ENCODE data around the gene OR1F1.
"Not testable (repeated sequence)": the region's sequence is repeated elsewhere in the genome, so short reads cannot be mapped to it uniquely, and the experiment has no call there.

Gene OR1F1

DNA sequence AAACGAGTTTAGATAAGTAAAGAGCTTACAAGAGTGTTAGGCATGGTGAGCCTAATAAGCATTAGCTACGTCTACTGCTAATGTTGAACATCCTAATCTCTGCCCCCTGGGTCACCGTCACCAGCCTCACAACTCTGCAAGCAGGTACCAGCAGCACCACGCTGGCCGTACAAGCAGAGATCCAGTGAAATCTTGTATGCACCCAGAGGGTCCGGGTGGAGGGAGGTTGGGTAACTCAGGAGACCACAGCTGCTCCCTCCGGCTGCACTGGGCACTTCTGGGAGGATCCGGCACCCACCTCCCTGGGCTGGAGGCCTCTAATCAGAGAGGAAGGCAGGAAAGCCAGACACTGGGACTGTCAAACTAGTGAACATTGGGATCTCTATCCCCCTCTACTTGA is 8.4 kb upstream of the OR1F1 start:
- ATAC-seq = no peak
- TF ChIP-seq, protein P1, sequence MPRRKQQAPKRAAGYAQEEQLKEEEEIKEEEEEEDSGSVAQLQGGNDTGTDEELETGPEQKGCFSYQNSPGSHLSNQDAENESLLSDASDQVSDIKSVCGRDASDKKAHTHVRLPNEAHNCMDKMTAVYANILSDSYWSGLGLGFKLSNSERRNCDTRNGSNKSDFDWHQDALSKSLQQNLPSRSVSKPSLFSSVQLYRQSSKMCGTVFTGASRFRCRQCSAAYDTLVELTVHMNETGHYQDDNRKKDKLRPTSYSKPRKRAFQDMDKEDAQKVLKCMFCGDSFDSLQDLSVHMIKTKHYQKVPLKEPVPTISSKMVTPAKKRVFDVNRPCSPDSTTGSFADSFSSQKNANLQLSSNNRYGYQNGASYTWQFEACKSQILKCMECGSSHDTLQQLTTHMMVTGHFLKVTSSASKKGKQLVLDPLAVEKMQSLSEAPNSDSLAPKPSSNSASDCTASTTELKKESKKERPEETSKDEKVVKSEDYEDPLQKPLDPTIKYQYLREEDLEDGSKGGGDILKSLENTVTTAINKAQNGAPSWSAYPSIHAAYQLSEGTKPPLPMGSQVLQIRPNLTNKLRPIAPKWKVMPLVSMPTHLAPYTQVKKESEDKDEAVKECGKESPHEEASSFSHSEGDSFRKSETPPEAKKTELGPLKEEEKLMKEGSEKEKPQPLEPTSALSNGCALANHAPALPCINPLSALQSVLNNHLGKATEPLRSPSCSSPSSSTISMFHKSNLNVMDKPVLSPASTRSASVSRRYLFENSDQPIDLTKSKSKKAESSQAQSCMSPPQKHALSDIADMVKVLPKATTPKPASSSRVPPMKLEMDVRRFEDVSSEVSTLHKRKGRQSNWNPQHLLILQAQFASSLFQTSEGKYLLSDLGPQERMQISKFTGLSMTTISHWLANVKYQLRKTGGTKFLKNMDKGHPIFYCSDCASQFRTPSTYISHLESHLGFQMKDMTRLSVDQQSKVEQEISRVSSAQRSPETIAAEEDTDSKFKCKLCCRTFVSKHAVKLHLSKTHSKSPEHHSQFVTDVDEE (CRISPR knock-in tag; IDR thresholded peaks at IDR 0.05) = no peak
- TF ChIP-seq, protein P2, sequence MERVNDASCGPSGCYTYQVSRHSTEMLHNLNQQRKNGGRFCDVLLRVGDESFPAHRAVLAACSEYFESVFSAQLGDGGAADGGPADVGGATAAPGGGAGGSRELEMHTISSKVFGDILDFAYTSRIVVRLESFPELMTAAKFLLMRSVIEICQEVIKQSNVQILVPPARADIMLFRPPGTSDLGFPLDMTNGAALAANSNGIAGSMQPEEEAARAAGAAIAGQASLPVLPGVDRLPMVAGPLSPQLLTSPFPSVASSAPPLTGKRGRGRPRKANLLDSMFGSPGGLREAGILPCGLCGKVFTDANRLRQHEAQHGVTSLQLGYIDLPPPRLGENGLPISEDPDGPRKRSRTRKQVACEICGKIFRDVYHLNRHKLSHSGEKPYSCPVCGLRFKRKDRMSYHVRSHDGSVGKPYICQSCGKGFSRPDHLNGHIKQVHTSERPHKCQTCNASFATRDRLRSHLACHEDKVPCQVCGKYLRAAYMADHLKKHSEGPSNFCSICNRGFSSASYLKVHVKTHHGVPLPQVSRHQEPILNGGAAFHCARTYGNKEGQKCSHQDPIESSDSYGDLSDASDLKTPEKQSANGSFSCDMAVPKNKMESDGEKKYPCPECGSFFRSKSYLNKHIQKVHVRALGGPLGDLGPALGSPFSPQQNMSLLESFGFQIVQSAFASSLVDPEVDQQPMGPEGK (CRISPR knock-in tag; IDR thresholded peaks at IDR 0.05; ENCODE audit: borderline replicate concordance) = no peak
- TF ChIP-seq BACH2 (CRISPR knock-in tag; IDR thresholded peaks at IDR 0.05; ENCODE audit: borderline replicate concordance) (no peak), ZNF70 (CRISPR knock-in tag; IDR thresholded peaks at IDR 0.05) (no peak), SNAI2 (CRISPR knock-in tag; IDR thresholded peaks at IDR 0.05) (no peak), ZNF8 (CRISPR knock-in tag; IDR thresholded peaks at IDR 0.05) (no peak), ZFP30 (CRISPR knock-in tag; IDR thresholded peaks at IDR 0.05) (no peak), OSR1 (CRISPR knock-in tag; IDR thresholded peaks at IDR 0.05) (no peak), ARNTL (CRISPR knock-in tag; IDR thresholded peaks at IDR 0.05; ENCODE audit: borderline replicate concordance, low read depth) (no peak), ISL1 (CRISPR knock-in tag; IDR thresholded peaks at IDR 0.05) (no peak), CSDC2 (CRISPR knock-in tag; IDR thresholded peaks at IDR 0.05) (no peak), ESRRG (CRISPR knock-in tag; IDR thresholded peaks at IDR 0.05) (no peak), ZNF565 (CRISPR knock-in tag; conservative IDR thresholded peaks at IDR 0.05; ENCODE audit: low read depth) (no peak)
- TF ChIP-seq, protein P3, sequence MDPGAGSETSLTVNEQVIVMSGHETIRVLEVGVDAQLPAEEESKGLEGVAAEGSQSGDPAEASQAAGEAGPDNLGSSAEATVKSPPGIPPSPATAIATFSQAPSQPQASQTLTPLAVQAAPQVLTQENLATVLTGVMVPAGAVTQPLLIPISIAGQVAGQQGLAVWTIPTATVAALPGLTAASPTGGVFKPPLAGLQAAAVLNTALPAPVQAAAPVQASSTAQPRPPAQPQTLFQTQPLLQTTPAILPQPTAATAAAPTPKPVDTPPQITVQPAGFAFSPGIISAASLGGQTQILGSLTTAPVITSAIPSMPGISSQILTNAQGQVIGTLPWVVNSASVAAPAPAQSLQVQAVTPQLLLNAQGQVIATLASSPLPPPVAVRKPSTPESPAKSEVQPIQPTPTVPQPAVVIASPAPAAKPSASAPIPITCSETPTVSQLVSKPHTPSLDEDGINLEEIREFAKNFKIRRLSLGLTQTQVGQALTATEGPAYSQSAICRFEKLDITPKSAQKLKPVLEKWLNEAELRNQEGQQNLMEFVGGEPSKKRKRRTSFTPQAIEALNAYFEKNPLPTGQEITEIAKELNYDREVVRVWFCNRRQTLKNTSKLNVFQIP (CRISPR knock-in tag; IDR thresholded peaks at IDR 0.05; ENCODE audit: borderline replicate concordance, low read depth) = no peak
- TF ChIP-seq, protein P4, sequence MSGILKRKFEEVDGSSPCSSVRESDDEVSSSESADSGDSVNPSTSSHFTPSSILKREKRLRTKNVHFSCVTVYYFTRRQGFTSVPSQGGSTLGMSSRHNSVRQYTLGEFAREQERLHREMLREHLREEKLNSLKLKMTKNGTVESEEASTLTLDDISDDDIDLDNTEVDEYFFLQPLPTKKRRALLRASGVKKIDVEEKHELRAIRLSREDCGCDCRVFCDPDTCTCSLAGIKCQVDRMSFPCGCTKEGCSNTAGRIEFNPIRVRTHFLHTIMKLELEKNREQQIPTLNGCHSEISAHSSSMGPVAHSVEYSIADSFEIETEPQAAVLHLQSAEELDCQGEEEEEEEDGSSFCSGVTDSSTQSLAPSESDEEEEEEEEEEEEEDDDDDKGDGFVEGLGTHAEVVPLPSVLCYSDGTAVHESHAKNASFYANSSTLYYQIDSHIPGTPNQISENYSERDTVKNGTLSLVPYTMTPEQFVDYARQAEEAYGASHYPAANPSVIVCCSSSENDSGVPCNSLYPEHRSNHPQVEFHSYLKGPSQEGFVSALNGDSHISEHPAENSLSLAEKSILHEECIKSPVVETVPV (CRISPR knock-in tag; IDR thresholded peaks at IDR 0.05) = no peak
- TF ChIP-seq, protein P5, sequence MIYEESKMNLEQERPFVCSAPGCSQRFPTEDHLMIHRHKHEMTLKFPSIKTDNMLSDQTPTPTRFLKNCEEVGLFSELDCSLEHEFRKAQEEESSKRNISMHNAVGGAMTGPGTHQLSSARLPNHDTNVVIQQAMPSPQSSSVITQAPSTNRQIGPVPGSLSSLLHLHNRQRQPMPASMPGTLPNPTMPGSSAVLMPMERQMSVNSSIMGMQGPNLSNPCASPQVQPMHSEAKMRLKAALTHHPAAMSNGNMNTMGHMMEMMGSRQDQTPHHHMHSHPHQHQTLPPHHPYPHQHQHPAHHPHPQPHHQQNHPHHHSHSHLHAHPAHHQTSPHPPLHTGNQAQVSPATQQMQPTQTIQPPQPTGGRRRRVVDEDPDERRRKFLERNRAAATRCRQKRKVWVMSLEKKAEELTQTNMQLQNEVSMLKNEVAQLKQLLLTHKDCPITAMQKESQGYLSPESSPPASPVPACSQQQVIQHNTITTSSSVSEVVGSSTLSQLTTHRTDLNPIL (CRISPR knock-in tag; IDR thresholded peaks at IDR 0.05; ENCODE audit: low read depth) = no peak

DNA sequence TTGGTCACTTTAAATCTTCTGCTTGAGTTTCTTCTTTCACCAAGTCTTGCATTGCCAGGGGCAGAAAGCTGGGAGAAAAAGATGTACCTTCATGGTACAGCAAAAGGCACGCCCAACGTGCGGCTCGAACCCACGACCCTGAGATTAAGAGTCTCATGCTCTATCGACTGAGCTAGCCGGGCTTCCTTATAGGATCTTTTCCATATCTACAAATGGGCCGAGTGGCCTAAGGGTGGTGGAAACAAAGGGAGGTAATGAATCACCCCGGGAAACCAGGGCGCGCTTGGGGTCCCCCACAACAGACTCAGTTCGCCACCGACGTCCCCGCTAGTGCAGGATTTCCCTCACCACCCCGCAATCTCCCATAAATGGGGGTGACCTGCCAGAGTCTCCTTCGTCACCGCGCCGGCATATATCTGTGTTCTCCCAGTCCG is 7.5 kb upstream of the OR1F1 start:
- ATAC-seq = no peak
- TF ChIP-seq, protein P3 (CRISPR knock-in tag; IDR thresholded peaks at IDR 0.05; ENCODE audit: borderline replicate concordance, low read depth) = no peak
- no peak for TF ChIP-seq BACH2 (CRISPR knock-in tag; IDR thresholded peaks at IDR 0.05; ENCODE audit: borderline replicate concordance)
- TF ChIP-seq PPARA (CRISPR knock-in tag; IDR thresholded peaks at IDR 0.05; ENCODE audit: borderline replicate concordance) = no peak
- no peak for TF ChIP-seq ZFP30 (CRISPR knock-in tag; IDR thresholded peaks at IDR 0.05)
- TF ChIP-seq ZNF70 (CRISPR knock-in tag; IDR thresholded peaks at IDR 0.05) = no peak
- no peak for TF ChIP-seq SNAI2 (CRISPR knock-in tag; IDR thresholded peaks at IDR 0.05)
- no peak for TF ChIP-seq ESRRG (CRISPR knock-in tag; IDR thresholded peaks at IDR 0.05)
- TF ChIP-seq, protein P4 (CRISPR knock-in tag; IDR thresholded peaks at IDR 0.05) = no peak
- TF ChIP-seq, protein P5 (CRISPR knock-in tag; IDR thresholded peaks at IDR 0.05; ENCODE audit: low read depth) = no peak
- no peak for TF ChIP-seq ISL1 (CRISPR knock-in tag; IDR thresholded peaks at IDR 0.05)

DNA sequence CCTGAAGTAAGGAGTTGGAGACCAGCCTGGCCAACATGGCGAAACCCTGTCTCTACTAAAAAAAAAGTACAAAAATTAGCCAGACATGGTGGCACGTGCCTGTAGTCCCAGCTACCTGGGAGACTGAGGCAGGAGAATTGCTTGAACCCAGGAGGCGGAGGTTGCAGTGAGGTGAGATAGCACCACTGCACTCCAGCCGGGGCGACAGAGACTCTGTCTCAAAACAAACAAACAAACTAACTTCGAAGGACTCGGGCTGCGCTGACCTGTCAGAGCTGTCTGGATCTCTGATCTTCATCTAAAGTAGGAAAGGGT is 5.8 kb upstream of the OR1F1 start:
- ATAC-seq = not testable (repeated sequence)
